H1 (cell line): Measurements from ENCODE around the gene ARHGAP32. TPM values are rescaled to one million over a fixed set of nuclear protein-coding genes. Genes with fewer than 3 reads are reported as not detected.

Experiments
- CTCF ChIA-PET: fragments of 300-600 bp; sonication (Branson Sonifier 250); formaldehyde crosslinking; loops from one replicate; lab custom pipeline; 2021; ENCODE audit not compliant: partially characterized antibody; lab: Charles Lee
- POLR2A ChIA-PET: fragments of 300-600 bp; sonication (Branson Sonifier 250); formaldehyde crosslinking; loops from one replicate; lab custom pipeline; 2021; ENCODE audit warnings: inconsistent platforms; ENCODE audit not compliant: partially characterized antibody; lab: Charles Lee
- DNase-seq, 2 experiments: peaks; one replicate each; pipeline versions ENCODE4 v3.0.0 to v3.0.0-alpha.2; 2010 to 2022; ENCODE audit warnings: low spot score in 2 of 2, low read depth in 1 of 2, mixed read lengths in 1 of 2
- FAIRE-seq: peaks from 2 replicates; lab custom pipeline; 2011; peaks lifted over from hg19 to GRCh38; lab: Jason Lieb, UNC
- H2AFZ ChIP-seq: 2 replicates; pipeline ENCODE4 v1.8.1; 2012; ENCODE audit warnings: low read length, inconsistent platforms
- H2AK5ac ChIP-seq: 2 replicates; pipeline ENCODE4 v1.6.1; 2013; ENCODE audit warnings: low read depth, low read length
- H2BK120ac ChIP-seq: replicated peaks from 2 replicates; pipeline ENCODE3; 2013; ENCODE audit warnings: low read depth, low read length, inconsistent platforms
- H2BK12ac ChIP-seq: 2 replicates; pipeline ENCODE4 v1.6.1; 2013; ENCODE audit warnings: low read depth, low read length
- H2BK15ac ChIP-seq: 2 replicates; pipeline ENCODE4 v1.6.1; 2013; ENCODE audit warnings: low read length
- H2BK20ac ChIP-seq: 2 replicates; pipeline ENCODE4 v1.6.1; 2013; ENCODE audit warnings: low read length
- H2BK5ac ChIP-seq: 2 replicates; pipeline ENCODE4 v1.6.1; 2013; ENCODE audit warnings: low read depth, low read length
- H3K14ac ChIP-seq: 2 replicates; pipeline ENCODE4 v1.6.1; 2013; ENCODE audit warnings: inconsistent platforms; ENCODE audit not compliant: insufficient read length
- H3K18ac ChIP-seq: 2 replicates; pipeline ENCODE4 v1.6.1; 2013; ENCODE audit warnings: low read length; ENCODE audit errors: extremely low read depth
- H3K23ac ChIP-seq: 2 replicates; pipeline ENCODE4 v1.6.1; 2013; ENCODE audit warnings: inconsistent platforms; ENCODE audit not compliant: insufficient read length
- H3K23me2 ChIP-seq: 2 replicates; pipeline ENCODE4 v1.6.1; 2013; ENCODE audit warnings: low read depth, low read length
- H3K27ac ChIP-seq: 2 replicates; pipeline ENCODE4 v1.6.1; 2011; ENCODE audit warnings: low read depth, low read length, inconsistent platforms
- H3K27me3 ChIP-seq, 4 experiments: replicated peaks in 1 of 4; 1 replicate in 1 of 4; 2 replicates in 3 of 4; pipeline versions ENCODE4 v1.6.1 to v1.8.1; 2011 to 2013; ENCODE audit warnings: low read length in 3 of 4, mild to moderate bottlenecking in 3 of 4, inconsistent platforms in 2 of 4, mixed read lengths in 2 of 4, moderate library complexity in 1 of 4; ENCODE audit not compliant: control insufficient read depth in 3 of 4, insufficient read depth in 3 of 4; ENCODE audit errors: extremely low read depth in 1 of 4
- H3K36me3 ChIP-seq, 4 experiments: 2 replicates each; pipeline versions ENCODE4 v1.6.1 to v1.8.1; 2011 to 2013; ENCODE audit warnings: mild to moderate bottlenecking in 4 of 4, low read length in 3 of 4, moderate library complexity in 2 of 4, control low read depth in 1 of 4, inconsistent platforms in 1 of 4; ENCODE audit not compliant: insufficient read depth in 4 of 4, control insufficient read depth in 2 of 4
- H3K4ac ChIP-seq: replicated peaks from 2 replicates; pipeline ENCODE3; 2013; ENCODE audit warnings: low read length, low read depth, mixed read lengths, inconsistent platforms; ENCODE audit not compliant: insufficient read length
- H3K4me1 ChIP-seq, 4 experiments: replicated peaks in 1 of 4; 1 replicate in 1 of 4; 2 replicates in 3 of 4; pipeline versions ENCODE4 v1.6.1 to v1.8.1; 2011 to 2013; ENCODE audit warnings: low read length in 3 of 4, inconsistent platforms in 2 of 4, mixed read lengths in 1 of 4; ENCODE audit not compliant: insufficient read depth in 4 of 4, control insufficient read depth in 3 of 4
- H3K4me2 ChIP-seq, 2 experiments: 2 replicates each; pipeline versions ENCODE4 v1.6.1 to v1.8.1; 2011 to 2013; ENCODE audit warnings: low read depth in 2 of 2, low read length in 2 of 2, control low read depth in 1 of 2, inconsistent platforms in 1 of 2, mild to moderate bottlenecking in 1 of 2; ENCODE audit not compliant: insufficient read depth in 1 of 2
- H3K4me3 ChIP-seq, 4 experiments: fragments of 200-600, 300-600 bp in 1 of 4; sonication (generic), shearing (Covaris generic), sonication (Bioruptor Twin) in 1 of 4; 2 replicates each; pipeline versions ENCODE4 v1.5.1 to v1.8.1; 2011 to 2016; ENCODE audit warnings: low read length in 4 of 4, low read depth in 3 of 4, control low read depth in 2 of 4, inconsistent platforms in 2 of 4, mild to moderate bottlenecking in 2 of 4, mixed read lengths in 1 of 4, moderate library complexity in 1 of 4; ENCODE audit not compliant: insufficient read depth in 2 of 4; ENCODE audit errors: extremely low read depth in 1 of 4
- H3K56ac ChIP-seq: replicated peaks from 2 replicates; pipeline ENCODE3; 2013; ENCODE audit warnings: low read depth, mild to moderate bottlenecking, mixed read lengths, low read length, inconsistent platforms; ENCODE audit not compliant: insufficient read length
- H3K79me1 ChIP-seq: 2 replicates; pipeline ENCODE4 v1.6.1; 2013; ENCODE audit warnings: low read depth, low read length, control low read depth
- H3K79me2 ChIP-seq, 2 experiments: 2 replicates each; pipeline versions ENCODE4 v1.6.1 to v1.8.1; 2012 to 2013; ENCODE audit warnings: low read length in 2 of 2, mild to moderate bottlenecking in 2 of 2, inconsistent platforms in 1 of 2; ENCODE audit not compliant: insufficient read depth in 2 of 2, control insufficient read depth in 1 of 2
- H3K9ac ChIP-seq, 4 experiments: replicated peaks in 1 of 4; 1 replicate in 1 of 4; 2 replicates in 3 of 4; pipeline versions ENCODE4 v1.6.1 to v1.8.1; 2011 to 2013; ENCODE audit warnings: low read depth in 3 of 4, low read length in 3 of 4, control low read depth in 2 of 4, mild to moderate bottlenecking in 2 of 4, moderate library complexity in 2 of 4, inconsistent platforms in 1 of 4; ENCODE audit errors: extremely low read depth in 1 of 4
- H3K9me3 ChIP-seq, 2 experiments: 2 replicates each; pipeline versions ENCODE4 v1.6.1 to v1.8.1; 2012 to 2013; ENCODE audit warnings: mild to moderate bottlenecking in 2 of 2, moderate library complexity in 2 of 2, control low read depth in 1 of 2, inconsistent platforms in 1 of 2, low read depth in 1 of 2, low read length in 1 of 2, mixed read lengths in 1 of 2; ENCODE audit not compliant: insufficient read depth in 2 of 2
- H4K20me1 ChIP-seq, 2 experiments: replicated peaks in 1 of 2; 2 replicates each; pipeline versions ENCODE3 to v1.8.1; 2011 to 2013; ENCODE audit warnings: inconsistent platforms in 2 of 2, low read length in 2 of 2, mild to moderate bottlenecking in 1 of 2; ENCODE audit not compliant: insufficient read depth in 2 of 2, control insufficient read depth in 1 of 2
- H4K5ac ChIP-seq: 2 replicates; pipeline ENCODE4 v1.6.1; 2013; ENCODE audit warnings: low read length, low read depth, mixed read lengths, inconsistent platforms; ENCODE audit not compliant: insufficient read length
- H4K8ac ChIP-seq: 2 replicates; pipeline ENCODE4 v1.8.0; 2013; ENCODE audit warnings: mild to moderate bottlenecking, moderate library complexity, low read length, inconsistent platforms; ENCODE audit not compliant: insufficient read depth; ENCODE audit errors: extremely low read depth
- H4K91ac ChIP-seq: replicated peaks from 2 replicates; pipeline ENCODE3; 2013; ENCODE audit warnings: low read length, mixed read lengths, inconsistent platforms; ENCODE audit not compliant: insufficient read length
- BACH1 ChIP-seq: IDR thresholded peaks from 2 replicates; pipeline ENCODE4 v1.6.1; 2012; ENCODE audit warnings: low read length, improper control_type of control experiment
- BCL11A ChIP-seq, 2 experiments: IDR thresholded peaks; one replicate each; pipeline ENCODE4 v1.6.1; 2011; ENCODE audit warnings: low read depth in 2 of 2, low read length in 2 of 2, mild to moderate bottlenecking in 2 of 2
- CBX5 ChIP-seq: fragments of 300-800, 300-1000 bp; sonication (generic); IDR thresholded peaks from 2 replicates; pipeline ENCODE4 v1.7.1; 2016; ENCODE audit warnings: antibody characterized with exemption, low read length, low read depth
- EZH2 ChIP-seq: fragments of 200-600 bp; sonication (generic); IDR thresholded peaks from 2 replicates; pipeline ENCODE4 v1.7.1; 2012; ENCODE audit warnings: low read depth, mild to moderate bottlenecking, moderate library complexity, low read length, inconsistent platforms; ENCODE audit not compliant: severe bottlenecking
- GABPA ChIP-seq: IDR thresholded peaks from 2 replicates; pipeline ENCODE4 v1.6.1; 2011; ENCODE audit warnings: mild to moderate bottlenecking, low read length, moderate library complexity, borderline replicate concordance; ENCODE audit not compliant: insufficient read depth
- JUN ChIP-seq: IDR thresholded peaks from 2 replicates; pipeline ENCODE4 v1.6.1; 2011; ENCODE audit warnings: low read depth, mild to moderate bottlenecking, improper control_type of control experiment, low read length
- JUND ChIP-seq: IDR thresholded peaks from 2 replicates; pipeline ENCODE4 v1.6.1; 2011; ENCODE audit warnings: mild to moderate bottlenecking, improper control_type of control experiment, low read length
- NRF1 ChIP-seq: IDR thresholded peaks from 2 replicates; pipeline ENCODE4 v1.6.1; 2011; ENCODE audit warnings: mild to moderate bottlenecking, low read depth, low read length, improper control_type of control experiment
- POLR2A ChIP-seq, 2 experiments: IDR thresholded peaks; 1 replicate in 1 of 2; 2 replicates in 1 of 2; pipeline ENCODE4 v1.6.1; 2011; ENCODE audit warnings: low read depth in 2 of 2, low read length in 2 of 2, mild to moderate bottlenecking in 2 of 2; ENCODE audit errors: control extremely low read depth in 1 of 2
- POU5F1 ChIP-seq: IDR thresholded peaks from 2 replicates; pipeline ENCODE4 v1.6.1; 2011; ENCODE audit warnings: low read depth, mild to moderate bottlenecking, low read length, moderate library complexity
- SIN3A ChIP-seq, 2 experiments: IDR thresholded peaks in 1 of 2; conservative IDR thresholded peaks in 1 of 2; 2 replicates each; pipeline ENCODE4 v1.6.1; 2011 to 2012; ENCODE audit warnings: low read length in 2 of 2, improper control_type of control experiment in 1 of 2, low read depth in 1 of 2, mild to moderate bottlenecking in 1 of 2
- SIRT6 ChIP-seq: IDR thresholded peaks from one replicate; pipeline ENCODE4 v1.7.1; 2012; ENCODE audit warnings: low read length, inconsistent platforms
- TAF7 ChIP-seq: optimal IDR thresholded peaks from 2 replicates; pipeline ENCODE3; 2011; ENCODE audit warnings: low read depth, mild to moderate bottlenecking, inconsistent platforms, low read length, moderate library complexity, borderline replicate concordance
- TCF12 ChIP-seq: IDR thresholded peaks from 2 replicates; pipeline ENCODE4 v1.6.1; 2011; ENCODE audit warnings: low read depth, mild to moderate bottlenecking, low read length
- TEAD4 ChIP-seq: IDR thresholded peaks from 2 replicates; pipeline ENCODE4 v1.6.1; 2012; ENCODE audit warnings: low read depth, low read length, inconsistent platforms, mixed read lengths
- WGBS, 2 experiments: shearing (Covaris generic) in 1 of 2; methylation state at CpG; one replicate each; pipeline versions ENCODE4 v1.1.6 to v1.1.7; 2013 to 2015; ENCODE audit warnings: low lambda C conversion rate in 2 of 2, mixed read lengths in 2 of 2, inconsistent platforms in 1 of 2, low coverage in 1 of 2, missing lambda C conversion rate in 1 of 2; ENCODE audit not compliant: insufficient replicate concordance in 2 of 2, insufficient coverage in 1 of 2, insufficient read length in 1 of 2; ENCODE audit errors: extremely low coverage in 1 of 2, missing lambda C conversion rate in 1 of 2; 5-methylcytosine and 5-hydroxymethylcytosine counted together
- polyA plus RNA-seq, 7 experiments: library from polyadenylated mRNA; depleted of rRNA in 3 of 7; stranded (reverse) in 5 of 7; unstranded in 2 of 7; fragments of >200 nt in 5 of 7; fragments of 200-250 nt in 2 of 7; gene quantifications; 1 replicate in 5 of 7; 2 replicates in 1 of 7; 4 replicates in 1 of 7; pipeline versions ENCODE4 v1.2.1 to v1.2.3, GENCODE V29; 2011 to 2013; ENCODE audit warnings: missing spikeins in 2 of 7, mixed read lengths in 2 of 7
- total RNA-seq: library from RNA; stranded (reverse); fragmentation: NEBNext Ultra II Directional; extraction: Animal tissue kit (Norgen Biotek cat#: 25700); gene quantifications from 2 replicates; pipeline ENCODE4 v1.2.1, GENCODE V29; 2021

The ARHGAP32 gene
- total and polyA plus RNA-seq, 2 of the 8 experiments (the other 6 are each of a cell fraction or from before 2014, with no cell fraction given) = 13.7 to 30.0 TPM

- DNase-seq = no peak
- WGBS, 2 experiments = 90% methylated on average over 11 of the region's 11 CpGs; no CpG with 5 or more reads in 1 of the 2 experiments
- Histone ChIP-seq H3K23me2 (no peaks in the 10 kb centered on the region), H3K23ac (no peak overlapping the region), H4K20me1 (no peaks in the 10 kb centered on the region), H3K4ac (no peak overlapping the region), H3K27ac (no peak overlapping the region), H4K91ac (no peak overlapping the region), H2BK120ac (no peak overlapping the region), H3K27me3 (peaks cover 0 to 6% (median under 1%) of the 10 kb centered on the region in 4 experiments; a peak in 4 of 7 replicates), H3K4me1 (peaks cover 0 to 12% (median 9%) of the 10 kb centered on the region in 4 experiments; a peak in 6 of 7 replicates), H2BK5ac (no peak overlapping the region), H3K4me2 (no peak overlapping the region), H3K14ac (no peak overlapping the region), H2AFZ (no peak overlapping the region), H4K8ac (no peak overlapping the region), H3K36me3 (no peaks in the 10 kb centered on the region), H4K5ac (no peak overlapping the region), H3K56ac (no peak overlapping the region), H3K9me3 (no peaks in the 10 kb centered on the region), H2BK15ac (no peak overlapping the region), H3K79me2 (no peaks in the 10 kb centered on the region), H2AK5ac (no peak overlapping the region), H3K18ac (no peak overlapping the region), H3K4me3 (no peak overlapping the region), H2BK12ac (no peak overlapping the region), H2BK20ac (no peak overlapping the region), H3K79me1 (no peaks in the 10 kb centered on the region), H3K9ac (no peak overlapping the region)
- ChIA-PET CTCF (interaction anchor here (1.0 to 14.7 kb wide), 9 partner anchors 10 to 437 kb away, joined by 3 to 243 read pairs (median 5); partner anchors contain the start of gene KCNJ5), POLR2A (interaction anchor here (1.0 kb wide), 2 partner anchors 9 to 13 kb away, joined by 3 read pairs; no protein-coding TSS in a partner anchor)
- TF ChIP-seq BCL11A (IDR thresholded peaks at IDR 0.05; ENCODE audit: low read depth in 2 of 2, low read length in 2 of 2) (no peak), EZH2 (no peak), JUND (no peak), BACH1 (no peak), GABPA (no peak), JUN (no peak), NRF1 (no peak), SIRT6 (no peak), TAF7 (no peak), POU5F1 (no peak), SIN3A (conservative IDR thresholded peaks at IDR 0.05 in 1 of 2, IDR thresholded peaks at IDR 0.05 in 1 of 2; ENCODE audit: low read depth in 1 of 2, low read length in 2 of 2) (no peak), TCF12 (no peak), POLR2A (IDR thresholded peaks at IDR 0.05; ENCODE audit: control extremely low read depth in 1 of 2, low read depth in 2 of 2, low read length in 2 of 2) (no peak), TEAD4 (no peak), CBX5 (no peak)
- no peak for FAIRE-seq
These were observed 252.5 kb downstream of the ARHGAP32 start for GRCh38 chr11:128939591-128939990.
